ENCODE results near the gene GPER1. TPM values are rescaled to one million over a fixed set of nuclear protein-coding genes. Genes with fewer than 3 reads are reported as not detected.

The GPER1 gene
- total RNA-seq, 2 donors from 2014 or later, result 7.2 to 20.8 TPM

Other genes with a start within 250 kb of the GPER1 start
- 10 to 100 TPM; 45.1 to 46.0 TPM for gene GET4, start 211.6 kb upstream of the GPER1 start, total RNA-seq
- 100 to 1,000 TPM; 147 to 166 TPM for gene ADAP1, start 133.4 kb upstream of the GPER1 start, total RNA-seq
- 10 to 100 TPM; 13.5 to 15.2 TPM for gene COX19, start 112.6 kb upstream of the GPER1 start, total RNA-seq
- gene CYP2W1, start 104.9 kb upstream of the GPER1 start, total RNA-seq, result 1 to 10 TPM; 1.2 to 3.6 TPM
- gene GPR146, start 43.6 kb upstream of the GPER1 start, total RNA-seq, result 1 to 10 TPM; 4.0 to 7.4 TPM
- 10 to 100 TPM; 40.7 to 90.0 TPM for gene ZFAND2A, start 72.1 kb downstream of the GPER1 start, total RNA-seq
- not detected for gene UNCX, start 144.8 kb downstream of the GPER1 start, total RNA-seq